GM04504 (cell line): ENCODE data around the gene MAPKAP1.

Experiments used
- DNase-seq: peaks from one replicate; pipeline ENCODE4 v3.0.0-alpha.2; 2012; ENCODE audit warnings: low read depth

MAPKAP1 gene

DNA sequence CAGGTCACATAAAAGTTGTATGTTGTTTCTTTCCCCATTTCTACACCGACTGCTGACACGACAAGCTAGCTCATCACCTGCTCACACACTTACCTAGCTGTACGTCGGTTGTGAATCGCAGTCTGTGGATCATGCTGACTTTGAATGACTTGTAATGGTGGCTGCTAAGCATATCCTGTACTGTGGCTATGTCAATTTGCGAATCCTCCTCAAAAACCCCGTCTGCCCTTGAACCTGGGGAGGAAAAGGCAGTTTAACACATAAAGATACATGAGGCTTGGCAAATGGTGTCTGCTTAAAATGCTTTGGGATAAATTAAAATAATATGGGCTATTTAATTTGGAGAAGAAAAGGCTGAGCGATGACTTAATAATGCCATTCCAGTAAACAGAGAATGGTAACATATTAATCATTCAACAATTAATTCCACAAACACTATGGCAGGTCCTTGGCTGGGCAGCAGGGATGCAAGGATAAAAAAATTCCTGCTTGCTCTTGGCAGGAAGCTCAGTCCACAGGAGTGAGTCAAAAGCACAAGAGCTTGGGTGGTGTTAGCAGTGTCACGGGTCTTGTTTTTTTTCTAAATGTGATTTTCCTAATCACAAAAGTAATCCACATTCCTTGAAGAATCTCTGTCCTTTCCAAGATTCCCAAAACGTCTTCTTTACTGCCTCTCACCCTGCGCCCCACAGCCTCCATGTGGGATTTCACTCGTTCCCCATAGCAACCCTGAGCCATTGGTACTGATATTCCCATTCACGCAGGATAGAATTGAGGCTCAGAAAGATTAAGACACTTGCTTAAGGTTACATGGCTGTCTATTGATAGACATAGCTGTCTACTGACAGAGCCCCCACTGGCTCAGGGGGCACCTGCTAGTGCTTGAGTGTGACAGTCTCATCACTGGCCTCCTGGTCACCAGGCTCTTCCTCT, 222.4 kb downstream of the MAPKAP1 start:
- DNase-seq = peak; percentile 69

DNA sequence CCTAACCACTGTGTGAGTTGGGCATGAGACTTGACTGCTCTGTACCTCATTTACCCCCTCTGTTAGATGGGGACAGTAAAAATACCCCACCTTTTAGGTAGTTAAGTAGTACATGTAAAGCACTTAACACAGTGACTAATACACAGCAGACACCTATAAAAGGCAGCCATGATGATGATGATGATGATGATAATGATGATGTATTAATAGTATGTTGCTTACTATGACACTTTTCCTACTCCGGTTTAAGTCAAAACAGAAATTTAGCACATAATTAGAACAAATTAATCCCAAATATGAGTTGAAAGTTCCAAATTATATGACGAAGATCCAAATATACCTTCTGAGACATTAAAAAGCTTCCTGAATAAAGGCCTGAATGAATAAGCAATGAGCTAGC, 223.3 kb downstream of the MAPKAP1 start:
- DNase-seq = no peak

DNA sequence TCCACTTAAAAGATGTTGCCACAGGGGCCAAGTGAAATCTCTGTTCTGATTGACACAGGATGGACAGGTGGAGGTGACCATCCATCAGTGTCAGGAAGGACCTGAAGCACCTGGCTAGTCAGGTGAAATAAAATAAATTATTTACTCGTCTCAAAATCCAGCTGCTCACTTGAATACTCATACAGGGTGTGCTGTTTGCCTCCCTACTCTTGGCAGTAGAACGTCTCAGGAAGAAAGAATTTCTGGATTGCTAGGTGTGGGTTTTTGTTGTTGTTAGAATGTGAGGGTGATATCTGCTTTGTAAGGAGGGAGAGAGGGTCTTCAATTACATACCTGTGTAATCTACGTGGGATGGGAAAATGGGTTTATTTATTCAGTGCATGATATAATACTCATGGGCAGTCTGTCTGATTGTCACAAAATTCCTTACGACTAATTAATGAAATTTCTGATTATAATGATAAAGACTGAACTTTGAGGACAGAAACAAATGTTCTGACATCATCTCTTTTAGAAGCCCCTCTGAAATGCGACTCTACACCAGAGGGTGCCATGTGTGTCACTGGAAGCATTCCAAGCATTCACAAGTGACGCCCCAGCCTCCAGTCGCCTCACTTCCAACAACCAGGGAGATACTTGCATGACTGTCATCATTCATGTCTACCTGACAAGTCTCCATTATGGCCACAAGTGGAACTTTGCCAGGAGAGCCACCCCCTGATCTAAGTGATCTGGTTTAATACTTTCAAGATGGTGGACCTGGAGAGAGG, 227.0 kb downstream of the MAPKAP1 start:
- no peak for DNase-seq

DNA sequence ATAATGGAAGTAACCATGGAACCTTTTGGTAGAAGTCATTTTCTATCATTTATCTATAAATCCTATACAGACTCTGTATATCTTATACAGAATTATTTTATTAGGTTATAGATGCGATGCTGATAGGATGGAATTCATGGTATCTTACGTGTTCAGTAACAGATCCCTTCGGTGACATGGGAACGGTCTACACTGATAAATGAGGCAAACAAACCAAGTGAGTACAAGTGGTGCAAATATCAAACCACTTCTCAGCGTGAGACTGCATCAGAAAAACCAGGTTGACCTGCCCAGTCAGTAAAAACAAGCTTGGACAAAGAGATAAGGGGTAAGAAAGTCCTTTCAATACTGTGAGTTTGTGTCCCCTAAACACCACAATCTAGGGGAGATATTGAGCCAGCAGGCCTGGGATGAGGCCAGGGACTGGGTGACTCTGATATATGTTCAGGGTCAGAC, 229.9 kb downstream of the MAPKAP1 start:
- DNase-seq = no peak

DNA sequence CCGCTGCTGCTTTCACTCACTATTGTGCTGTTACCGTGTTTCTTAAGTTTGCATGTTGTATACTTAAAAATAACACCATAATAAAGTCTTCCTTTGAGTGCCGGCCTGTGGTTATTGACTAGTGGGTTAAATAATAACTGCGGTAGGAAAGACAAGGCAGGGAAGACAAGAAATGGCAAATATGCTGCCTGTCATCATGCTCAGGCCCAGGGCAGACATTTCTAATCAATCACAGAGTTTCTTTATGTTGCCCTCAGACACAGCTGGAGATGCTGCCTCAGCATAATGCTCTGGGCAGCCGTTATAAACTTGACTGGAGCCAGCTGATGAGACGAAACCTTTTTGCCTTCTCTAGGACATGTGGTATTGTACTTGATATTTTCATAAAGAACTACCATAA, 230.4 kb downstream of the MAPKAP1 start:
- DNase-seq = no peak

DNA sequence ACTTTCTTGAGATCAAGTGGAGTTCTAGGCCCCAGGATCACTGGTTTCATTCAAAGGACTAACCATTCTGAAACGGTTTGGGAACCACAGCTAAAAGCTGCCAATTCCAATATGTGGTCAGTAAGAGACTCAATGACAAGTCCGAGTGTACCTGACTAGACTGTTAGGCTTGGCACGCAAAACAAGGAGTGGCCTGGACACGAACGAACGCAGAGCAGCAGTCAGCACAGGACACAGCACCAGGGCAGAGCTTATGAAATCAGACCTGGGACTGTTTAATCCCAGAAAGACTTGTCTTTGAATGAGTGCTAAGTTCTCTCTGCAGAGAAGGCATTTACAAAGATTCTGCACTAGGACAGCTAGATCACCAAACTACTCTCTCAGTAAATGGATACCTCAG, 231.6 kb downstream of the MAPKAP1 start:
- DNase-seq = no peak

DNA sequence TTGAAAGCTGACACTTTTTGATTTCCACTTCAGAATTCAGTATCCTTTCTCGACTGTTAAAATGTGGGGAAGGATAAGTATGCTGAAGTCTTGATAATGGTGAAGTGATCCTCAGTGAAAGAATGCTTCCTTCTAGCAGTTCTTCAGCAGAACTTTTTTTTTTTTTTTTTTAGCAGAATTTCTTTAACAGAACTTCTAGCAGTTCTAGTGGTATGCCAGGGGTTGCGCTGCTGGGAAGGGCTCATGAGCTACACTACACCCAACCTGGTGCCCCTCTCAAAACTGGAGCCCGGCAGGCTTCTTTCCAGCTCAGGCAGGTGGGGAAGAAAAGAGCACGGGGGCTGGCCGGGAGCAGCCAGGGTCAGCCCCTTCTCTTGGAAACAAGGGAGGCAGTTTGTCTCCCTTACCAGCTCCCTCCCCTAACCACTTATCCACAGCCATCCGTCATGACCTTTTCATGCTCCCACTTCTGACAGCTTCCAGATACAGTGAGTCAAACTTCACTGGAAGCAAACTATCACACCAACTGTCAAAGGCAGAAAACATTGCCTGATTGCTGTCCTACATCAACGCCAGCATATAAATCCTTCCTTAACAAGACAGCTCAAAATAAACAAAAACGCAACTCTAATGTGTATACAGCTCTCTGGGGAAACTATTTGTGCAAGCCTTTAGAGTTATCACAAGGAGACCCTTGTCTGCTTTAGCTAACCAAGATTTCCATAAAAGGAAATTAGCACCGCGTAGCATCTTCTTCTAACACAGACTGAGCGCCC, 233.9 kb downstream of the MAPKAP1 start:
- DNase-seq = no peak

DNA sequence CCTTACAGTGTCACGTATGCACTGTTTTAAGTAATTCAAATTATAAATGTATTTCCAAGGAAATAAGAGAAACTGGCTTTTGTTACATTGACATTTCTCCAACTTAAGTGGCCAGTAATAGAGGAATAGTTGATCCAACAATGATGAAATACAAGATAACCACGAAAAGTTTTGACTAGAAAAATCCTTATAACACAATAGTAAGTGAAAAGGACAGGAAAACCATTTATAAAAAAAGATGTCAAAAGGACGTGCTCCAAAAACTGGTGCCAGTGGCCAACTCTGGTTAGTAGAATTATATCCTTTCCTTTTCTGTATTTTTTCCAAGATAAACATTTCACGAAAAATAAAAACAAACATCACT, 234.5 kb downstream of the MAPKAP1 start:
- DNase-seq = no peak

DNA sequence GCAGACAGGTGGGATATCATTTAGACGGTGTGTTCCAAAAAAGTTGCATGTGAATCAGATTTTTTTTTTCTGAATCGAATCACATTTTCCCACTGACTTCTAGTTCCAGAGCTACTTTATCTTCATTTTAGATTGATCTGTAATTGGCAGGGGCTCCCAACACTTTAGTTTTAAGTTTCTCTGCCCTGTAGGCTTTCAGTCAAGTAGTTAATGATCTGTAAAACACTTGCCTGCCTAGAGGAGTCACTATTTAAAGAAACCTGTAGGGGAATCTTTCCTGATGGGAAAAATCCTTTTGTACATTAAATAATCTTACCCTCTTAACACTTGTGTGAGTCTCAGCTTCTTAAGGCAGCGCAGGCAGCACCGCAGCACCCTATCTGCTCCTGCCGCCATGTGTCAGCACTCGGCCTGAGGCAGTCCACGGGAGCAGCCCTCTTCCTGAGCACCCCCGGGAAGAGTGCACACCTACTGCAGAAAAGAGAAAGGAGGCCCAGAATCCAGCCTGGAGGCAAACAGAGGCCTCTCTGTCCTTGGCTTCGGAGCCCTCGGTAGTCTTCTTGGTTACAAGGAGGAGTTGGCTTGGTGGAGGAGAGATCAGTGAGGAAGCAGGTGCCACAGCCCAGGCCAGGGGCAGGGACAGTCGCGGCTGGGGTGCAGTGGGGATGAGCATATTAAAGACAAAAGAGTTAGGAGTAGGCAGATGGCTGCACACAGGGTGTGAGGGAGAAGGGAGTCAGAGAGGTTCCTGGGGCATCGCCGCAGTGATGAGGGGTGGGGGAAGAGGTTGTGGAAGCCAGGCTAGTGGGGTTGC, 236.0 kb downstream of the MAPKAP1 start:
- DNase-seq = no peak

DNA sequence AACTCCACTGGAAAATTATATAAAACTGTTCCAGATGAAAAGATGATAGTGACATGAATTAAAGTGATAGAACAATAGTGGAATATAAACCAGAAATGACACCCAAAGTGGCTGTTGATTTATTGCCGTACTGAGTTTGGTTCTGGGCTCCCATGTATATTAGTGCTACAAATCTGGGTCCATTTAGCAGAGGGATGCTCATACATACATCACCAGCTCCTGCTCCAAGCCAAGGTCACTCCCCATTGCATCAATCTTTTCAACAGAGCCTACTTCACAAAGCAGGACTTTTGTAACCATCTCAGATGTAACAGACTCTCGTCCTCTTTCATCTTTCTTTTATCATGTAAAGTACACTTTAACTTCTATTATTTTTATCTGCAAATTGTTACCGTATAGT, 236.8 kb downstream of the MAPKAP1 start:
- DNase-seq = no peak

DNA sequence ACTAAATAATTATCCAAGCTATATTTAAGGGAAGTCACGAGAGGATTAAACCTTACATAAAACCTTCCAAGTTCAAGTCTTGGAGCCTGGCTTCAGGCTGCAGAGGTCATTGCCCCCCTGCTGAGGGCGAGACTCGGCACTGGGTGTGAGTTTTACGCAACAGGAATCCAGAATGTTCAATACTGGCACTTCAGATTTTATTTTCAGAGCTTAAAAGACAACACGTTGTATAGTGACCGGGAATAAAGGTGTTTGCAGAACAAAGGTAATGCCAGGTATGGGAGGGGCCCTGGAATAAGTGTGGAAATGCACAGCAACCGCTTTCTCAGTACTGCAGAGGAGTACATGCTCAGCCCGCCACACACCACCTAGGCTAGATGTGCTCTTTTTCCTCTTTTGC, 238.4 kb downstream of the MAPKAP1 start:
- no peak for DNase-seq

DNA sequence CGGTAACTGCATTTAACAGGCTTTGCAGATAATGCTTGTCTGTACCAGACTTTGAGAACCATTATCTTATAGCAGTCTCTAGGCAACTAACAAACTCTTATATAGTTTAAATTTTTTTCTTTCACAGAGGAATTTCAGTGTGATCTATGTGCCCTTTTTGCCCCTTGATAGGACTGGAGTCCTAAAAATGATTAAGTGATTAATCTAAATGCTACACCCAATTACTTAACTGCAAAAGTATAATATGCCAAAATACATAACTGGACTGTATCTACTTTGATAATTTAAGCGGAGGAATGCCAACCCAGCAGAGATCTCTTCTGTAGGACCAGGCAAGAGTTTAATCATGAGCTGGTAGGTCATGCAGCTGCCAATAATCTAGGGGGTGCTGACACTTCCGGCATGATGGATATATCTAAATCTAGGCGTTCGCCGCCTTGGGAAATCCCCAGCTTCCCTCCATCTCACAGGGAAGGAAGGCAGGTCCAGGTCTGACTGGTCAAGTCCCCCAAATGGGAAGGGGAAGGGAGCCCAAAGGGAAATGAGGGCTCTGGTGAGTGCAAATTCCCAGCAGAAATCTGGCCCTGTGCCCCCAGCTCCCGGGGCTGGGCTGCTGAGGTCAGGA, 239.8 kb downstream of the MAPKAP1 start:
- no peak for DNase-seq

DNA sequence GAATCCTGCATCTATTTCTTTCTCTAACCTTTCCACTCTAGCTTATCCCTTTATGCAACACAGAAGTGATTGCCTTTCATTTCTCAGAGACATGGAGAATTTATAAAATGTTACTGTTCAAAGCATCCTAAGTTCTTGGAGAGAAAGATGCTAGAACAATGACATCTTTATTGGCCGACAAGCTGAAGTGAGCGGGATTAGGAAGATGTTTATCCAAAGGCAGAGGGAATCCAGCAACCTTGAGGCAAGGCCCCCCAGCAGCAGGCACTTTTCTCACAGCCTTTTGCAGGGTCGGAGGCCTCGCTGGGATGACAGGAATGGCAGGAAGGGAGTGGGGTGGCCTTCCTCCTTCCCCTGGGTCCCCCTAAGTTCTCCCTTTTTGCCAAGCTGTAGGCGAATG, 240.6 kb downstream of the MAPKAP1 start:
- DNase-seq = no peak

DNA sequence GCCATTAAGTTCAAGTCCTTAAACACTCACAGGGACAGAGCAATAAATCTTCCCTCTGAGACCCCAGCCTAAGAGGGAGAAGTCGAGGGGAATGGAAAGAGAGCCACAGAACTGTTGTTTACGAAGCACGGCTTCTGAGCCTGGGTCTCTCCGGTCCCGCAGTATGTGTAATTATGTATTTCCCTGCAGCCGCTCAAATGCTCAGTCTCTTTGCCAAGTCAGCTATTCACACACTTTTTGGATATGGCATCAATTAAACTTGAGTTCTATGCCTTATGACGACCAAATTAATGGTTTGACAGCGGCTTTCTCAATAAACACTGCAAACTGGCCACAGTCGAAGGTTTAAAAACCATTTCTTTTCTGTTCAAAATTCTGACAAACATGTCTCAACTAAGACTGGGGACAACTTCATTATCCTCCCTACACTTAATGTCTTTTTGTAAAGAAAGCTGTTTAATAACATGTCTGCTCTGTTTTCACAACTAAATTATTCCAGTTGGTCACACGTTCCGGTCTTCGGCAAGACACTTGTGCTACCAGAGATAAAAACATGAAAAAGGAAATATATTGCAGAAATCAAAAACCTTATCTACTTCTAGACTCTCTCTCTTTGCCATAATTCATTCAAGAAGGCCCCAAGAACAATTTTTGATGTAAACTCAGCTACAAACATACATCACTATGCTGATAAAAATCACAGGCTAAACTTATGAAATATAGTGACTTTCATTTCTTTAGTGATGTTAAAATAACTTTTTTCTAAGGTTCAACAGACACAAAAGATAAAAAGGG, 242.2 kb downstream of the MAPKAP1 start:
- no peak for DNase-seq

DNA sequence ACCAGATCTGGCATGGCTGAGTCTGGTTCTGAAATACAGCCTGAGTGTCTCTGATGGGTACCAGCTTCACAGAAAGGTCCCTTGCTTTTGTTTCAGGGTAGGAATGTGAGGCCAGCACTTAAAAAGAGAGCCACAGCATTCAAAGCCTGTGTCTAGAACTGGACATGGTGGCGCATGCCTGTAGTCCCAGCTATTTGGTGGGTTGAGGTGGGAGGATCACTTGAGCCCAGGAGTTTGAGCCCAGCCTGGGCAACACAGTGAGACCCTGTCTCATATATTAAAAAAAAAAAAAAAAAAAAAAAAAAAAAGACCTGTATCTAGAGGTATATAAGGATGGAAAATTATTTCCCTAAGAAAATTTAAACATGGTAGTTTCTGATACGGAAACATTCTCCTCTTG, 243.1 kb downstream of the MAPKAP1 start:
- DNase-seq = no peak

DNA sequence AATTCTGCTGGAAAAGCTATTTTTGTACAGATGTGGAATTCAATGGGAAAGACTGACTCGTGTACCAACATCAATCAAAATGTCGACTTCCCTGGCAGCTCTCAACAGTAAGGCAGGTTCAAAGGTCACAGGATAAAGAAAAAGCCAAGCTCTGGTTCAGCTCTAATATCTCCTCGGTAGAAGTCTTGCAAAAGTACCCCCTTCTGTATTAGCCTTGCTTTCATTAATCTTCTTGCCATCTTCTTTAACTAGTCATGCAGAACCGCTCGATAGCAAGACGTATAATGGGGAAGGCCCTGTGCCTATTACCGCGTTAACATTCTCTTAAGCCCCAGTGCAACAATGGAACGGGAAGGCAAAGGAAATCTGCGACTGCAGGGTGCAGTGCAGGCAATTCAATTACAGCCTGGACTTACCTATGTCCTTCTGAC, 244.1 kb downstream of the MAPKAP1 start:
- DNase-seq = no peak

DNA sequence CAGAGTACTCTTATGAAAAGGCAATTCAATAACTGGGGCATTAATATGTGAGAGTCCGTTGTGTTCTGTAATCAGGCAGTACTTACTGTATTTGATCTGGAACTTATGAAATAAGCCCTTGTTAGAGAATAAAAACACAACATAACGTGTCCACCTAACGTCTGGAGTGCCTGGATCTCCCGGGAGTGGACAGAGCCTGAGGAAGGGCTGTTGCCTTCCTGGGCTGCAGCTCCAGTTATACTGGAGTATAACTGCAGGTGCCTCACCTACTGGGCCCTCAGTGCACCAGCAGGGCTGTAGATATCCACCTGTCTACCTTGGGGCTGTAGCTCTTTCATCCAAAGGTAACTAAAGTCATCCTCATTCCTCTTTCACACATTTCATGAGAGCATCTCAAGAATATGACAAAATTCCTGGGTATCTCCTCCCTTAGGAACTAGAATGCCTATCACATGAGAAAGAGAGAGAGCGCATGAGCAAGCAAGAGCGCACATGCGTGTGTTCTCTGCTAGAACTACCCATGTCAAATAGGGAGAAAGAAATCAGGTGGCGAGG, 245.3 kb downstream of the MAPKAP1 start:
- no peak for DNase-seq

DNA sequence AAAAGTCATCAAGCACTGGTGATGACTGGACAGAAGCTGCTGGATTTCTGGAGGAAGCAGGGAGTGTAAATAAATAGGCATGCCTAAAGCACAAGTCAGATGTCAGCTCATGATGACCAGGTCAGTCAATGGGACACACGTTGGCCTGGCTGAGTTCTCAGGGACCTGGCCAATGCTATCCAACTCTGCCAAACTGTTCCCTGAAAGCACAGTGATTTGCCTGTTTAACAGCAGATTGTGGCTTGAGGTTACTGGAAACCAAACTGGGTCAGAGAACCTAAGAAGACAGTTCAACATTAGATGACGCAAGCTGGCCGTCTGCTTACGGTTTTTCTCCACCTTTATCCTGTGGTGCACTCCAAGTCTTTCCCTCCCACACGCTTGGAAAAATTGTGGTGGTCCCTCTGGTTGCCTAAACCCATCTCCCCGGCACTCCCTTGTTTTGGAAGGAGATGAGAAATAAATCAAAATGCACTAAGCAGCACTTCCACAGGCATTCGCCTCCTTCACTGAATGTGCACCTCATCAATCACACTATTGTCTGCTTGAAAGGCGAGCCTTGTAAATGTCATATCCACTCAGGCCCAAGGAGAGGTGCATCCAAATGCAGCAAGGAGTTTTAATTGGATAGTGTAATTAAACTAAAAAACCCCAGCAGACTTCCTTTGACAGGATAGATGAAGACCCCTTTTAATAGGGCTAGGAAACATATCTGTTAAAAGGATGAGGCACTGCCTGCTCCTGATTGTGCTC, 245.9 kb downstream of the MAPKAP1 start:
- DNase-seq = no peak

DNA sequence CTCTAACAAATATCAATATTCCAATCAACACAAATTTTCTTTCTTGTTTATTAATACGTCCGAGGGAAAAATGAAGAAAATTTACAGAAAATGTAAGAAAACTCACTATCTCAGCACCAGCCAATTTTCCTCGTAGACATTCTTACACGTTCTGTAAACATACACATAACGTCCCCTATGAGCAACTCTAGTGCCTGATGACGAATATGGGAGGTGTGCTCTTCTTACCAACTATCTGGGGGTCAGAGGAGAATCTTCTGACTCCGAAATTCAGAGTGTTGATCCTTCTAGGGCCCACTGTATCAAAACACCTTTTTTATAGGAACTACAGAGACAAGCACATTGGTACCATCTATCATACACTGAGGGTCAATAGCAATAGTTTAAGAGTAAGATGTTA, 246.7 kb downstream of the MAPKAP1 start:
- DNase-seq = no peak
